OCI-LY1 (cell line): ENCODE measurements around the gene ENOX2.

Experiments used
- H2AFZ ChIP-seq: fragments of 200-600 bp; sonication (generic), shearing (Covaris generic); 2 replicates; pipeline ENCODE4 v1.6.0; 2014; ENCODE audit warnings: antibody characterized with exemption, mild to moderate bottlenecking, low read length
- H3F3A ChIP-seq: fragments of 200-600 bp; sonication (generic), shearing (Covaris generic); 2 replicates; pipeline ENCODE4 v1.6.0; 2014; ENCODE audit warnings: mild to moderate bottlenecking, antibody characterized with exemption, low read length, moderate library complexity; ENCODE audit not compliant: insufficient read depth
- H3K27ac ChIP-seq: fragments of 200-600 bp; sonication (generic); 2 replicates; pipeline ENCODE4 v1.5.1; 2014; ENCODE audit warnings: low read length, mixed run types, mild to moderate bottlenecking, low read depth; ENCODE audit not compliant: poor library complexity, severe bottlenecking
- H3K27me3 ChIP-seq: fragments of 200-600 bp; sonication (generic); 2 replicates; pipeline ENCODE4 v1.6.0; 2014; ENCODE audit warnings: antibody characterized with exemption, mild to moderate bottlenecking, low read length, moderate library complexity; ENCODE audit not compliant: insufficient read depth
- H3K36me3 ChIP-seq: fragments of 200-600 bp; sonication (generic); 2 replicates; pipeline ENCODE4 v1.6.1; 2014; ENCODE audit warnings: mild to moderate bottlenecking, antibody characterized with exemption, low read length, moderate library complexity, mixed read lengths; ENCODE audit not compliant: insufficient read depth
- H3K4me1 ChIP-seq: fragments of 200-600 bp; sonication (generic); 2 replicates; pipeline ENCODE4 v1.5.1; 2014; ENCODE audit warnings: mild to moderate bottlenecking, low read length, moderate library complexity; ENCODE audit not compliant: insufficient read depth, severe bottlenecking
- H3K4me2 ChIP-seq: fragments of 200-600 bp; sonication (generic), shearing (Covaris generic); 2 replicates; pipeline ENCODE4 v1.6.1; 2014; ENCODE audit warnings: low read length
- H3K4me3 ChIP-seq: fragments of 200-600 bp; sonication (generic); 2 replicates; pipeline ENCODE4 v1.5.1; 2014; ENCODE audit warnings: low read length, low read depth, mild to moderate bottlenecking, mixed read lengths; ENCODE audit not compliant: poor library complexity, severe bottlenecking
- H3K79me2 ChIP-seq: fragments of 200-600 bp; shearing (Covaris generic); 2 replicates; pipeline ENCODE4 v1.6.1; 2016; ENCODE audit warnings: mixed run types, low read length, mixed read lengths; ENCODE audit not compliant: insufficient read depth
- H3K9ac ChIP-seq: fragments of 200-600 bp; sonication (generic), shearing (Covaris generic); 2 replicates; pipeline ENCODE4 v1.6.1; 2014; ENCODE audit warnings: mild to moderate bottlenecking, low read length, mixed read lengths
- H3K9me2 ChIP-seq: fragments of 200-600 bp; sonication (generic), shearing (Covaris generic); 2 replicates; pipeline ENCODE4 v1.6.1; 2014; ENCODE audit warnings: low read depth, mild to moderate bottlenecking, low read length, mixed read lengths
- H3K9me3 ChIP-seq: fragments of 200-600 bp; shearing (Covaris generic); 2 replicates; pipeline ENCODE4 v1.6.1; 2014; ENCODE audit warnings: low read length, mixed read lengths
- H4K20me1 ChIP-seq: fragments of 200-600 bp; sonication (generic), shearing (Covaris generic); 2 replicates; pipeline ENCODE4 v1.6.0; 2016; ENCODE audit warnings: mild to moderate bottlenecking, low read length; ENCODE audit not compliant: insufficient read depth
- CTCF ChIP-seq: fragments of 200-600 bp; sonication (generic), shearing (Covaris generic); IDR thresholded peaks from 2 replicates; pipeline ENCODE4 v1.5.1; 2017; ENCODE audit warnings: mild to moderate bottlenecking, antibody characterized with exemption, low read length, moderate library complexity, mixed read lengths
- EZH2 ChIP-seq: fragments of 200-600 bp; sonication (generic), shearing (Covaris generic); IDR thresholded peaks from 2 replicates; pipeline ENCODE4 v1.8.0; 2017; ENCODE audit warnings: borderline replicate concordance, mixed run types, mild to moderate bottlenecking, antibody characterized with exemption, low read length, moderate library complexity, mixed read lengths

ENOX2 gene

GRCh38 chrX:130789793-130790192 is 113.2 kb downstream of the ENOX2 start:
- Histone ChIP-seq H3F3A (no peaks in the 10 kb centered on the region), H3K4me2 (no peak overlapping the region), H3K9me3 (no peaks in the 10 kb centered on the region), H3K4me3 (no peak overlapping the region), H3K36me3 (no peaks in the 10 kb centered on the region), H3K27me3 (no peaks in the 10 kb centered on the region), H3K9me2 (no peaks in the 10 kb centered on the region), H3K79me2 (no peaks in the 10 kb centered on the region), H2AFZ (no peak overlapping the region), H4K20me1 (no peaks in the 10 kb centered on the region), H3K27ac (no peak overlapping the region), H3K4me1 (no peaks in the 10 kb centered on the region), H3K9ac (no peak overlapping the region)
- TF ChIP-seq EZH2 (no peak), CTCF (no peak)

- H3F3A ChIP-seq, result no peaks in the 10 kb centered on the region
- H3K27me3 ChIP-seq, result no peaks in the 10 kb centered on the region
Observed at GRCh38 chrX:130788786-130789581, 114.0 kb downstream of the ENOX2 start.

GRCh38 chrX:130786030-130786429 is 117.0 kb downstream of the ENOX2 start:
- H3K27me3 ChIP-seq, result no peaks in the 10 kb centered on the region
- H4K20me1 ChIP-seq, result no peaks in the 10 kb centered on the region
- H3K4me1 ChIP-seq, result no peaks in the 10 kb centered on the region
- no peaks in the 10 kb centered on the region for H3K9me3 ChIP-seq
- H3K79me2 ChIP-seq, result no peaks in the 10 kb centered on the region
- no peaks in the 10 kb centered on the region for H3F3A ChIP-seq
- no peak overlapping the region for H3K9ac ChIP-seq
- no peaks in the 10 kb centered on the region for H3K9me2 ChIP-seq
- no peak for TF ChIP-seq CTCF
- TF ChIP-seq EZH2, result no peak
- H3K36me3 ChIP-seq, result no peaks in the 10 kb centered on the region
- no peak overlapping the region for H3K4me3 ChIP-seq
- H3K27ac ChIP-seq, result no peak overlapping the region
- H3K4me2 ChIP-seq, result no peak overlapping the region
- no peak overlapping the region for H2AFZ ChIP-seq

More at GRCh38 chrX:130788786-130789581, 114.0 kb downstream of the ENOX2 start:
- Histone ChIP-seq H3K79me2 (no peaks in the 10 kb centered on the region), H3K9me2 (no peaks in the 10 kb centered on the region), H3K9me3 (no peaks in the 10 kb centered on the region), H2AFZ (no peak overlapping the region), H3K27ac (no peak overlapping the region), H3K4me1 (no peaks in the 10 kb centered on the region), H3K9ac (no peak overlapping the region), H3K4me2 (no peak overlapping the region), H3K36me3 (no peaks in the 10 kb centered on the region), H3K4me3 (no peak overlapping the region), H4K20me1 (no peaks in the 10 kb centered on the region)
- TF ChIP-seq EZH2 (no peak), CTCF (no peak)
